Pancreas (tissue), 10 donors: ENCODE data around the gene HHAT. TPM values are rescaled to one million over a fixed set of nuclear protein-coding genes. Genes with fewer than 3 reads are reported as not detected.

Source experiments
- ATAC-seq, 4 donors: fragments of 200-7000 bp; cut with Tn5 transposase; one replicate each; pipeline versions ENCODE4 v1.8.0 to v1.9.1; 2020; ENCODE audit warnings: mild to moderate bottlenecking in 4 of 4, moderate library complexity in 4 of 4
- DNase-seq, 6 donors: peaks; one replicate each; pipeline ENCODE4 v3.0.0-alpha.2; 2020
- FAIRE-seq: peaks from 2 replicates; lab custom pipeline; 2012; peaks lifted over from hg19 to GRCh38; lab: Jason Lieb, UNC
- H3K27ac ChIP-seq, 4 donors: fragments of 200-600 bp; sonication (generic); 1 replicate in 3 of 4; 2 replicates in 1 of 4; pipeline versions ENCODE4 v1.5.0 to v1.8.0; 2020
- H3K27me3 ChIP-seq, 4 donors: fragments of 200-600 bp; one replicate each; pipeline ENCODE4 v1.8.0; 2021
- H3K36me3 ChIP-seq, 3 donors: fragments of 200-600 bp; sonication (generic) in 1 of 3; one replicate each; pipeline versions ENCODE4 v1.5.0 to v1.8.0; 2020 to 2021
- H3K4me1 ChIP-seq, 3 donors: fragments of 200-600 bp; one replicate each; pipeline ENCODE4 v1.8.0; 2021
- H3K4me3 ChIP-seq, 4 donors: fragments of 200-600 bp; sonication (generic) in 2 of 4; one replicate each; pipeline versions ENCODE4 v1.5.0 to v1.8.0; 2020 to 2021
- H3K9me3 ChIP-seq, 4 donors: fragments of 200-600 bp; one replicate each; pipeline ENCODE4 v1.8.0; 2021
- WGBS, 2 donors: extraction: QIAGEN DNeasy Blood & Tissue Kit; methylation state at CpG; one replicate each; pipeline ENCODE4 v1.1.7; 2013; 5-methylcytosine and 5-hydroxymethylcytosine counted together
- intact Hi-C, 3 donors: fragments of 100-400 bp; cut with DNase I; formaldehyde crosslinking; loops; one replicate each; pipeline versions ENCODE4 v1.11.1 to v1.14.2; 2022
- polyA plus RNA-seq, 2 donors: library from polyadenylated mRNA; stranded (reverse); fragments of 200-250 nt; gene quantifications; one replicate each; pipeline ENCODE4 v1.2.3, GENCODE V29; 2013
- total RNA-seq, 6 donors: library from RNA; stranded (reverse); fragmentation: NEBNext Ultra II Directional in 4 of 6; extraction: Animal tissue kit (Norgen Biotek cat#: 25700) in 4 of 6; gene quantifications; one replicate each; pipeline versions ENCODE4 v1.2.1 to v1.2.4, GENCODE V29; 2021 to 2023
- TF ChIP-seq, protein P1 (sequence below), 4 donors: fragments of 200-600 bp; sonication (generic) in 3 of 4; IDR thresholded peaks; one replicate each; pipeline versions ENCODE4 v1.5.0 to v1.8.0; 2021; ENCODE audit warnings: antibody characterized with exemption in 4 of 4
- donor health status: healthy with polysubstance abuse.
- donor health status: DM: no; HTN: no; CAD: no; lungs with moderate emphysema.
- donor health status: DM: no; HTN: no; CAD: no.
- donor health status: control.
- donor health status: control.
- donor health status: Bipolar disorder and iron deficiency.
- donor health status: DM: yes; HTN: yes; CAD: no.
- donor health status: DM: no; HTN: no; CAD: no.
- donor health status: DM: no; HTN: no; CAD: no.
- donor health status: DM: yes; HTN: yes; CAD: no.

The HHAT gene
- total and polyA plus RNA-seq, 8 donors = 1.3 to 4.1 (median 2.4) TPM

DNA sequence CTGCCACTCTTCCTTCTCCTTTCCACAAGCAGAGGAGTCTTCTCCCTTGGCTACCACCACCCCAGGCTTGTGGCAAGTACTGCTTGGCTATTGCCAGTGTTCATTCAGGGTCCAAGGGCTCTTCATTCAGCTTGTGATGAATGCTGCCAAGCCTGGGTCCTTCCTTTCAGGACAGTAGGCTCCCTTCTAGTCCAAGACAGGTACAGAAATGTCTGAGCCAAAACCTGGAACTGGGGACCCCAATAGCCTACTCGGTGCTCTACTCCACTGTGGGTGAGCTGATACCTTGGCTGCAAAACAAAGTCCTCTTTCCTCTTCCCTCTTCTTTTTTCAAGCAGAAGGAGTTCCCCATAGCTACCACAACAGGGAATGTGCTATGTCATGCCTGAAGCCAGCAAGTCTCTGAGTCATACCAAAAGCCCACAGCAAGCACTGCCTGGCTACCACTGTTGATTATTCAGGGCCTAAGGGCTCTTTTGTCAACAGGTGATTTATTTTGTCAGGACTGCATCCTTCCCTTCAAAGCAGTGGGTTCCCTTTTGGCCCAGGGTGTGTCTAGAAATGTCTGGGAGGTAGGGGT lies 268.9 kb downstream of the HHAT start:
- no peak for FAIRE-seq
- TF ChIP-seq, protein P1, sequence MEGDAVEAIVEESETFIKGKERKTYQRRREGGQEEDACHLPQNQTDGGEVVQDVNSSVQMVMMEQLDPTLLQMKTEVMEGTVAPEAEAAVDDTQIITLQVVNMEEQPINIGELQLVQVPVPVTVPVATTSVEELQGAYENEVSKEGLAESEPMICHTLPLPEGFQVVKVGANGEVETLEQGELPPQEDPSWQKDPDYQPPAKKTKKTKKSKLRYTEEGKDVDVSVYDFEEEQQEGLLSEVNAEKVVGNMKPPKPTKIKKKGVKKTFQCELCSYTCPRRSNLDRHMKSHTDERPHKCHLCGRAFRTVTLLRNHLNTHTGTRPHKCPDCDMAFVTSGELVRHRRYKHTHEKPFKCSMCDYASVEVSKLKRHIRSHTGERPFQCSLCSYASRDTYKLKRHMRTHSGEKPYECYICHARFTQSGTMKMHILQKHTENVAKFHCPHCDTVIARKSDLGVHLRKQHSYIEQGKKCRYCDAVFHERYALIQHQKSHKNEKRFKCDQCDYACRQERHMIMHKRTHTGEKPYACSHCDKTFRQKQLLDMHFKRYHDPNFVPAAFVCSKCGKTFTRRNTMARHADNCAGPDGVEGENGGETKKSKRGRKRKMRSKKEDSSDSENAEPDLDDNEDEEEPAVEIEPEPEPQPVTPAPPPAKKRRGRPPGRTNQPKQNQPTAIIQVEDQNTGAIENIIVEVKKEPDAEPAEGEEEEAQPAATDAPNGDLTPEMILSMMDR (IDR thresholded peaks at IDR 0.05) = no peak

DNA sequence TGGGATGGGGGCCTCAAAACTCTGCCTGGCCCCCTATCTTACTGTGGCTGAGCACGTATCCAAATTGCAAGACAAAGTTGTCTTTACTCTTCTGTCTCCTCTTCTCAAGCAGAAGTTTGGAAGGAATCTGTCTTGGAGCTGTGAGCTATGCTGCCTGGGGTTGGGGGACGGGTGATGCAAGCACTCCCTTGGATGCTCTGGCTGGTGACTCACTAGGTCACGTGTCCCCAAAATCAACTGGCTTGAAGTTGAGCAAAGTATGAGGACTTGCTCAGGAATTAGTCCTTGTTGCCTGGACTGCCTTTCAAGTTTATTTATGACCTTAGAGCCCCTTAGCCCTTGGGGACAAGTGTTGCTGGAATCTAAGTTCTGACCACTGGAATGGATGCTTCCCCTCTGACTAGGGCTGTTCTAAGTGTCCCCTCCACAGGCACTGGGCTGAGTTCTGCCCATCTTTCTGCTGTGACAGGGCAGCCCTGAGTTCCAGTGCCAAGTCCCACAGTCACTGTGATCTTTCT lies 269.5 kb downstream of the HHAT start:
- Histone ChIP-seq H3K4me3 (no peak overlapping the region), H3K27me3 (no peaks in the 10 kb centered on the region), H3K4me1 (no peaks in the 10 kb centered on the region), H3K27ac (no peak overlapping the region), H3K36me3 (no peaks in the 10 kb centered on the region), H3K9me3 (no peaks in the 10 kb centered on the region)
- intact Hi-C loops = no loop called here
- DNase-seq (peak in 1 of 6 donors; percentile 23), ATAC-seq (peak in 3 of 4 donors; percentile 48 to 83 (median 68)), FAIRE-seq (no peak)
- TF ChIP-seq, protein P1 (IDR thresholded peaks at IDR 0.05) = no peak
- WGBS, 2 donors = 82% methylated on average over 3 of the region's 3 CpGs

More for the DNA sequence above, 268.9 kb downstream of the HHAT start:
- H3K9me3 ChIP-seq = no peaks in the 10 kb centered on the region
- 77 to 80% methylated on average over 1 of the region's 1 CpG for WGBS, 2 donors
- no peaks in the 10 kb centered on the region for H3K27me3 ChIP-seq
- no peak overlapping the region for H3K27ac ChIP-seq
- no peak for DNase-seq
- no peaks in the 10 kb centered on the region for H3K4me1 ChIP-seq
- intact Hi-C loops = no loop called here
- H3K36me3 ChIP-seq = no peaks in the 10 kb centered on the region
- no peak overlapping the region for H3K4me3 ChIP-seq
- ATAC-seq = peak in 3 of 4 donors; percentile 50 to 86 (median 64)

DNA sequence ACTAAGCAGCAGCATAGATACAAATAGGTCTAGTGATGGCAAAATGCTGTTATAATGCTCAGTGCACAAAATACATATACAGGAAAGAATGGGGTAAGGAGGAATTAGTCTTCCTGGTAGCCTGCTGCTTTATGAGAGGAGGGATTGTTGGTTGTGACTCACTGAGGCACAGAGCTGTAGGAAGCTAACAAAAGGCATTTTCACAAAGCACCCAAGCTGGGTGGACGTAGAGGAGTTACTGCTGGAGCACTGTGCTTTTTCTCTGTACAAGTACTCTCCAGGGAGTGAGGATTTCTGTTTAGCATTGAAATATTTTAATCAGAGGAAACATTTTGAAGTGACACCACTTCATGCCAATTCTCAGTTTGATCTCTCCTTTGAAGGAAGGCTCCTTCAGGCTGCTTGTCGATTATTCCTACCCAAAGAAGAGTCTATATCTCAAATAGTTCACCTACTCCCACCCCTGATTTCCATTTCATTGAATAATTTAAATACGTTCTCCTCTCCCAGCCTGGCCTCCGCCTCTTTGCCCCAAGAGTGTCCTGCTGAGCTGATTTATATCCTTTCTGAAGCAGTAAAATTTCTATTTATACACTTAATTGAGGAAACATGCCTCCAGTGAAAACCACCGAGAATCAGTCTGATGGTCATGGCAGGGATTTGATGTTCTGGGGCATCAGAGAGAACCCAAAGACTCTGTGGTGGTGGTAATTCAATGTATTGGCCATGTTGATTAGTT lies 271.9 kb downstream of the HHAT start:
- intact Hi-C loops = no loop called here
- Histone ChIP-seq H3K27ac (no peak overlapping the region), H3K4me3 (no peak overlapping the region), H3K4me1 (no peaks in the 10 kb centered on the region), H3K36me3 (no peaks in the 10 kb centered on the region), H3K27me3 (no peaks in the 10 kb centered on the region), H3K9me3 (no peaks in the 10 kb centered on the region)
- FAIRE-seq = no peak
- WGBS, 2 donors = 84 to 90% methylated on average over 5 of the region's 5 CpGs
- no peak for ATAC-seq
- TF ChIP-seq, protein P1 (IDR thresholded peaks at IDR 0.05) = no peak
- DNase-seq = no peak

DNA sequence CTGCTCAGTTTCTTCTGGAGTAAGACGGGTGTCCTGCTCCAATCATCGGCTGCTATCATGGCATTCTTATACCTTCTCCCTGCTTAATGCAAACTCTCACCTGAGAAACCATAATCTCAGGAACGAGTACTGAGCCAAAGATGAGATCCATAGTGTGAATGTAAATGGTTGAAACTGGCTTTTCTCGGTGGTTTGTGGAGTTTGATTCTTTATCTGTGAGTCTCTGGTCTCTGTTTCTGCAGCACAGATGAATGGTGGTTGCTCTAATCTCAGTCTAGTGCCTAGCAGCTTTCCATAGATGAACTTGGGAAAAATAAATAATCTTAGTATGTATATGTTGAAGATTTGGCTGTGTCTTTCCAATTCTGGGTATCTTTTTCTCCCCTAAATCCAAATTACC lies 274.4 kb downstream of the HHAT start:
- DNase-seq = no peak
- 78 to 79% methylated on average over 4 of the region's 4 CpGs for WGBS, 2 donors
- Histone ChIP-seq H3K4me3 (no peak overlapping the region), H3K4me1 (no peaks in the 10 kb centered on the region), H3K27me3 (no peaks in the 10 kb centered on the region), H3K9me3 (no peaks in the 10 kb centered on the region), H3K36me3 (no peaks in the 10 kb centered on the region), H3K27ac (no peak overlapping the region)
- no peak for FAIRE-seq
- ATAC-seq = no peak
- TF ChIP-seq, protein P1 (IDR thresholded peaks at IDR 0.05) = no peak
- intact Hi-C loops = no loop called here

DNA sequence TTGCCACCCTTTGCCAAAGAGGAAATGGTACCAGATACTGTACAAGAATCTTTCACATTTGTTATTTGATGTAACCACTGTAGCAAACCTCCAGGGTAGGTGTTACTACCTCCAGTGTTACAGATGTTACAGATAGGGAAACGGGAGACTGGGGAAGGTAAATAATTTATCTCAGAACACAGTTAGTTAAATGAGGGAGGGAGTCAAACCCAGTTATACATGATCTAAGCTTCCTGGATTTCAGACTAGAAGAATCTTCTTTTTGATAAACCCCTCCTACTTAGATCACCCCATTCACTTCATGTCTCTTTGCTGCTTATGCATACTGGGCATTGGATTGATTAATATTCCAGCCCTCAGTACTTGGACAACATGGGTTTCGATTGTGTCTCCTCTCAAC lies 276.4 kb downstream of the HHAT start:
- FAIRE-seq (no peak), ATAC-seq (no peak), DNase-seq (no peak)
- Histone ChIP-seq H3K9me3 (no peaks in the 10 kb centered on the region), H3K4me1 (no peaks in the 10 kb centered on the region), H3K27me3 (no peaks in the 10 kb centered on the region), H3K36me3 (no peaks in the 10 kb centered on the region), H3K4me3 (no peak overlapping the region), H3K27ac (no peak overlapping the region)
- intact Hi-C loops = no loop called here
- 36 to 38% methylated on average over 2 of the region's 2 CpGs for WGBS, 2 donors
- TF ChIP-seq, protein P1 (IDR thresholded peaks at IDR 0.05) = no peak
